ENCODE data around the gene WFDC8. TPM values are rescaled to one million over a fixed set of nuclear protein-coding genes. Genes with fewer than 3 reads are reported as not detected.

WFDC8 gene
- total RNA-seq, 1 experiment from 2014 or later: not detected

DNA sequence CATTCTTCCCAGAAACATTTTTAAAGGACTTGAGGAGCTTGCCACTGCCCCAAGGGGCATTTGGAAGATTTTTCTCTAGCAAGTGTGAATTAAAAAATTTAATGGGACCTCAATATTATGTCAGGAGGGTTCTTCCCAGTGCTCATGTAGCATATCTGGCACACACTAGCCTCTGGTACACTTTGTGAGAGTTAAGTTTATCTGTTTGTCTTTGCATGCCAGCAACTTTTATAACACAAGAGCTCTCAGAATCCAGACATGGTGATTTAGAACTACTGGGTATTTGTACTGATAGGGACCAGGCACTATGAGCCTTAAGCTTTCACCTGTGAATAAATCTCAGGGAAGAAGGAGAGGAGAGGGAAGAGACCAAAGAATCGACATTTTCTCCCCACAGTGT, 76.5 kb downstream of the WFDC8 start (continued):
- TF ChIP-seq ZBTB21 (CRISPR knock-in tag; IDR thresholded peaks at IDR 0.05; ENCODE audit: borderline replicate concordance) (no peak), FOXK1 (CRISPR knock-in tag; IDR thresholded peaks at IDR 0.05) (no peak), SOX15 (CRISPR knock-in tag; IDR thresholded peaks at IDR 0.05) (no peak), AR (CRISPR knock-in tag; IDR thresholded peaks at IDR 0.05) (no peak), ESRRA (CRISPR knock-in tag; IDR thresholded peaks at IDR 0.05; ENCODE audit: borderline replicate concordance) (no peak), TEAD1 (CRISPR knock-in tag; IDR thresholded peaks at IDR 0.05) (no peak), STAT6 (CRISPR knock-in tag; conservative IDR thresholded peaks at IDR 0.05; ENCODE audit: low read depth) (no peak), ZNF671 (CRISPR knock-in tag; IDR thresholded peaks at IDR 0.05) (no peak), GRHL2 (CRISPR knock-in tag; IDR thresholded peaks at IDR 0.05; ENCODE audit: insufficient replicate concordance, severe bottlenecking) (no peak)
- TF ChIP-seq, protein P1, sequence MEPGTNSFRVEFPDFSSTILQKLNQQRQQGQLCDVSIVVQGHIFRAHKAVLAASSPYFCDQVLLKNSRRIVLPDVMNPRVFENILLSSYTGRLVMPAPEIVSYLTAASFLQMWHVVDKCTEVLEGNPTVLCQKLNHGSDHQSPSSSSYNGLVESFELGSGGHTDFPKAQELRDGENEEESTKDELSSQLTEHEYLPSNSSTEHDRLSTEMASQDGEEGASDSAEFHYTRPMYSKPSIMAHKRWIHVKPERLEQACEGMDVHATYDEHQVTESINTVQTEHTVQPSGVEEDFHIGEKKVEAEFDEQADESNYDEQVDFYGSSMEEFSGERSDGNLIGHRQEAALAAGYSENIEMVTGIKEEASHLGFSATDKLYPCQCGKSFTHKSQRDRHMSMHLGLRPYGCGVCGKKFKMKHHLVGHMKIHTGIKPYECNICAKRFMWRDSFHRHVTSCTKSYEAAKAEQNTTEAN (CRISPR knock-in tag; IDR thresholded peaks at IDR 0.05): no peak

Other genes with a start within 250 kb of the WFDC8 start
- 64.0 to 69.6 TPM (median 69.5 TPM) in 3 replicates for gene SDC4, start 230.9 kb downstream of the WFDC8 start, total RNA-seq (2021)
- gene SYS1, start 216.1 kb downstream of the WFDC8 start, total RNA-seq (2021): 15.4 to 20.1 TPM (median 16.4 TPM) in 3 replicates
- 0.37 to 0.85 TPM in 2 of 3 replicates, not detected in the other for gene TP53TG5, start 201.0 kb downstream of the WFDC8 start, total RNA-seq (2021)
- gene DBNDD2, start 171.0 kb downstream of the WFDC8 start, total RNA-seq (2021): 58.7 to 65.8 TPM (median 61.1 TPM) in 3 replicates
- gene PIGT, start 163.1 kb downstream of the WFDC8 start, total RNA-seq (2021): 63.7 to 67.7 TPM (median 67.7 TPM) in 3 replicates
- 76.4 to 114 TPM (median 99.4 TPM) in 3 replicates for gene WFDC2, start 109.5 kb downstream of the WFDC8 start, total RNA-seq (2021)
- not detected in 3 replicates for gene SPINT3, start 63.7 kb downstream of the WFDC8 start, total RNA-seq (2021)
- not detected in 3 replicates for gene WFDC6, start 39.8 kb downstream of the WFDC8 start, total RNA-seq (2021)
- gene EPPIN, start 31.9 kb downstream of the WFDC8 start, total RNA-seq (2021): 0.16 to 0.26 TPM (median 0.23 TPM) in 3 replicates
- gene WFDC10A, start 50.5 kb upstream of the WFDC8 start, total RNA-seq (2021): 0.37 TPM in 1 of 3 replicates, not detected in the others
- gene WFDC9, start 52.0 kb upstream of the WFDC8 start, total RNA-seq (2021): not detected in 3 replicates
- not detected in 3 replicates for gene WFDC11, start 91.0 kb upstream of the WFDC8 start, total RNA-seq (2021)
- not detected in 3 replicates for gene WFDC13, start 122.8 kb upstream of the WFDC8 start, total RNA-seq (2021)
- 0.42 to 0.62 TPM (median 0.53 TPM) in 3 replicates for gene WFDC10B, start 125.7 kb upstream of the WFDC8 start, total RNA-seq (2021)
- gene SPINT4, start 143.1 kb upstream of the WFDC8 start, total RNA-seq (2021): not detected in 3 replicates
- not detected in 3 replicates for gene WFDC3, start 212.6 kb upstream of the WFDC8 start, total RNA-seq (2021)
- gene DNTTIP1, start 212.7 kb upstream of the WFDC8 start, total RNA-seq (2021): 34.2 to 35.7 TPM (median 35.1 TPM) in 3 replicates
- 249 to 251 TPM (median 249 TPM) in 3 replicates for gene UBE2C, start 233.4 kb upstream of the WFDC8 start, total RNA-seq (2021)
- 2.7 to 3.6 TPM (median 3.0 TPM) in 3 replicates for gene TNNC2, start 248.0 kb upstream of the WFDC8 start, total RNA-seq (2021)